Naive B cell (primary cell): ENCODE results near the gene YPEL2. TPM values are rescaled to one million over a fixed set of nuclear protein-coding genes. Genes with fewer than 3 reads are reported as not detected.
A peak's percentile ranks its signal among the peaks of the same experiment; 100 is the strongest.
"Not testable (repeated sequence)": the region's sequence is repeated elsewhere in the genome, so short reads cannot be mapped to it uniquely, and the experiment has no call there.

Experiments used
- ATAC-seq, 2 donors: fragments of 150-1000 bp; cut with Tn5 transposase; 2 replicates each; pipeline ENCODE4 v1.10.0; 2021; ENCODE audit warnings: low read depth in 2 of 2, mild to moderate bottlenecking in 2 of 2, moderate library complexity in 2 of 2
- DNase-seq: peaks from one replicate; pipeline ENCODE4 v3.0.0; 2022
- H3K27ac Mint-ChIP-seq, 6 donors: one replicate each; pipeline ENCODE4 v1.8.0; 2020 to 2022; ENCODE audit warnings: mild to moderate bottlenecking in 6 of 6, mixed read lengths in 6 of 6, moderate library complexity in 5 of 6, inconsistent platforms in 2 of 6
- H3K27me3 Mint-ChIP-seq, 3 donors: one replicate each; pipeline ENCODE4 v1.8.0; 2021 to 2022; ENCODE audit warnings: mixed read lengths in 3 of 3, mild to moderate bottlenecking in 1 of 3
- H3K36me3 Mint-ChIP-seq, 2 donors: one replicate each; pipeline ENCODE4 v1.8.0; 2020 to 2022; ENCODE audit warnings: mixed read lengths in 2 of 2, inconsistent platforms in 1 of 2, mild to moderate bottlenecking in 1 of 2
- H3K4me1 Mint-ChIP-seq, 3 donors: one replicate each; pipeline ENCODE4 v1.8.0; 2020 to 2022; ENCODE audit warnings: mixed read lengths in 3 of 3, inconsistent platforms in 1 of 3, mild to moderate bottlenecking in 1 of 3, moderate library complexity in 1 of 3
- H3K4me3 Mint-ChIP-seq, 8 donors: one replicate each; pipeline ENCODE4 v1.8.0; 2020 to 2022; ENCODE audit warnings: mild to moderate bottlenecking in 8 of 8, mixed read lengths in 8 of 8, moderate library complexity in 8 of 8, inconsistent platforms in 2 of 8
- H3K9me3 Mint-ChIP-seq, 7 donors: one replicate each; pipeline ENCODE4 v1.8.0; 2020 to 2022; ENCODE audit warnings: mixed read lengths in 7 of 7, mild to moderate bottlenecking in 5 of 7, inconsistent platforms in 2 of 7, moderate library complexity in 1 of 7
- polyA plus RNA-seq, 6 donors: library from polyadenylated mRNA; unstranded; fragments of 300-500 nt; fragmentation: Illumina TruSeq; gene quantifications; one replicate each; pipeline ENCODE4 v1.2.3, GENCODE V29; 2021; ENCODE audit warnings: low read depth in 6 of 6

Gene YPEL2
- polyA plus RNA-seq, 6 donors from 2014 or later: 18.8 to 42.5 (median 32.3) TPM

- H3K9me3 Mint-ChIP-seq: no peaks in the 10 kb centered on the region
- peak overlapping the region in 1 of 6 donors; percentile 85 for H3K27ac Mint-ChIP-seq
- ATAC-seq (no peak), DNase-seq (no peak)
- H3K4me1 Mint-ChIP-seq: peaks cover 0 to 4% (median 4%) of the 10 kb centered on the region in 3 donors
- peaks cover 17 to 23% of the 10 kb centered on the region in 2 donors for H3K36me3 Mint-ChIP-seq
- H3K4me3 Mint-ChIP-seq: no peak overlapping the region
- H3K27me3 Mint-ChIP-seq: no peaks in the 10 kb centered on the region
These were observed 69.8 kb downstream of the YPEL2 start for GRCh38 chr17:59401274-59401673.

- DNase-seq: no peak
- no peaks in the 10 kb centered on the region for H3K9me3 Mint-ChIP-seq
- peak overlapping the region in 1 of 6 donors; percentile 85 for H3K27ac Mint-ChIP-seq
These were observed 70.3 kb downstream of the YPEL2 start for GRCh38 chr17:59401725-59402124.

GRCh38 chr17:59402760-59403159 is 71.3 kb downstream of the YPEL2 start:
- H3K4me3 Mint-ChIP-seq: no peak overlapping the region
- H3K27me3 Mint-ChIP-seq: no peaks in the 10 kb centered on the region
- no peak for DNase-seq
- ATAC-seq: no peak
- no peaks in the 10 kb centered on the region for H3K9me3 Mint-ChIP-seq
- H3K4me1 Mint-ChIP-seq: peaks cover 0 to 10% (median 7%) of the 10 kb centered on the region in 3 donors
- H3K27ac Mint-ChIP-seq: no peak overlapping the region
- H3K36me3 Mint-ChIP-seq: peaks cover 7 to 15% of the 10 kb centered on the region in 2 donors

More at GRCh38 chr17:59401725-59402124, 70.3 kb downstream of the YPEL2 start:
- no peak overlapping the region for H3K4me3 Mint-ChIP-seq
- peaks cover 0 to 8% (median 5%) of the 10 kb centered on the region in 3 donors for H3K4me1 Mint-ChIP-seq
- peaks cover 14 to 23% of the 10 kb centered on the region in 2 donors for H3K36me3 Mint-ChIP-seq
- no peak for ATAC-seq
- H3K27me3 Mint-ChIP-seq: no peaks in the 10 kb centered on the region

GRCh38 chr17:59404471-59404870 is 73.0 kb downstream of the YPEL2 start:
- Mint-ChIP-seq H3K27me3 (no peaks in the 10 kb centered on the region), H3K4me3 (no peak overlapping the region), H3K9me3 (peaks cover 0 to 2% (median 0%) of the 10 kb centered on the region in 7 donors), H3K36me3 (peaks cover 5 to 7% of the 10 kb centered on the region in 2 donors), H3K4me1 (peaks cover 7 to 15% (median 12%) of the 10 kb centered on the region in 3 donors), H3K27ac (peak overlapping the region in 1 of 6 donors; percentile 54)
- ATAC-seq (no peak), DNase-seq (no peak)

GRCh38 chr17:59405944-59406705 is 74.7 kb downstream of the YPEL2 start:
- Mint-ChIP-seq H3K4me3 (peak overlapping the region in 1 of 8 donors; percentile 44), H3K4me1 (peaks cover 11 to 18% (median 12%) of the 10 kb centered on the region in 3 donors), H3K9me3 (peaks cover 0 to 14% (median 4%) of the 10 kb centered on the region in 7 donors), H3K27me3 (no peaks in the 10 kb centered on the region), H3K36me3 (peaks cover 11 to 14% of the 10 kb centered on the region in 2 donors), H3K27ac (peak overlapping the region in 2 of 6 donors; percentile 49 to 52)
- no peak for DNase-seq
- ATAC-seq: no peak

GRCh38 chr17:59406808-59407381 is 75.4 kb downstream of the YPEL2 start:
- Mint-ChIP-seq H3K9me3 (peaks cover 0 to 14% (median 4%) of the 10 kb centered on the region in 7 donors), H3K27ac (peak overlapping the region in 4 of 6 donors; percentile 38 to 72 (median 56)), H3K36me3 (peaks cover 11 to 14% of the 10 kb centered on the region in 2 donors), H3K4me1 (peaks cover 12 to 24% (median 13%) of the 10 kb centered on the region in 3 donors), H3K27me3 (no peaks in the 10 kb centered on the region), H3K4me3 (no peak overlapping the region)
- no peak for ATAC-seq
- DNase-seq: no peak

GRCh38 chr17:59409336-59410048 is 78.0 kb downstream of the YPEL2 start:
- H3K9me3 Mint-ChIP-seq: peaks cover 0 to 14% (median 4%) of the 10 kb centered on the region in 7 donors
- no peak overlapping the region for H3K4me3 Mint-ChIP-seq
- H3K27ac Mint-ChIP-seq: peak overlapping the region in 2 of 6 donors; percentile 9 to 38
- H3K36me3 Mint-ChIP-seq: peaks cover 6 to 7% of the 10 kb centered on the region in 2 donors
- no peaks in the 10 kb centered on the region for H3K27me3 Mint-ChIP-seq
- ATAC-seq: peak; percentile 23 to 27
- DNase-seq: peak; percentile 5
- H3K4me1 Mint-ChIP-seq: peaks cover 19 to 42% (median 25%) of the 10 kb centered on the region in 3 donors

GRCh38 chr17:59410049-59410437 is 78.6 kb downstream of the YPEL2 start:
- no peak for ATAC-seq
- DNase-seq: no peak
- Mint-ChIP-seq H3K9me3 (peaks cover 0 to 14% (median 4%) of the 10 kb centered on the region in 7 donors), H3K4me1 (peaks cover 19 to 42% (median 26%) of the 10 kb centered on the region in 3 donors), H3K27ac (no peak overlapping the region), H3K27me3 (no peaks in the 10 kb centered on the region), H3K36me3 (peaks cover 6 to 7% of the 10 kb centered on the region in 2 donors), H3K4me3 (no peak overlapping the region)

GRCh38 chr17:59412431-59412830 is 81.0 kb downstream of the YPEL2 start:
- ATAC-seq, H3K27me3 Mint-ChIP-seq, H3K36me3 Mint-ChIP-seq, H3K4me3 Mint-ChIP-seq, DNase-seq: not testable (repeated sequence)
- Mint-ChIP-seq H3K27ac (peak overlapping the region in 2 of 6 donors; percentile 73 to 74), H3K9me3 (peaks cover 0 to 14% (median 4%) of the 10 kb centered on the region in 7 donors), H3K4me1 (peaks cover 16 to 33% (median 30%) of the 10 kb centered on the region in 3 donors)

- DNase-seq (no peak), ATAC-seq (no peak)
- Mint-ChIP-seq H3K4me3 (peak overlapping the region in 2 of 8 donors; percentile 30 to 44), H3K9me3 (peaks cover 0 to 14% (median 4%) of the 10 kb centered on the region in 7 donors), H3K4me1 (peaks cover 16 to 33% (median 30%) of the 10 kb centered on the region in 3 donors), H3K36me3 (peaks cover 6 to 7% of the 10 kb centered on the region in 2 donors), H3K27me3 (no peaks in the 10 kb centered on the region), H3K27ac (peak overlapping the region in 2 of 6 donors; percentile 10 to 32)
These were observed 81.7 kb downstream of the YPEL2 start for GRCh38 chr17:59413014-59413766.

GRCh38 chr17:59415397-59415796 is 83.9 kb downstream of the YPEL2 start:
- Mint-ChIP-seq H3K36me3 (no peaks in the 10 kb centered on the region), H3K4me1 (peaks cover 11 to 25% (median 20%) of the 10 kb centered on the region in 3 donors), H3K27me3 (no peaks in the 10 kb centered on the region), H3K4me3 (no peak overlapping the region), H3K27ac (no peak overlapping the region), H3K9me3 (peaks cover 0 to 8% (median 0%) of the 10 kb centered on the region in 7 donors)
- no peak for DNase-seq
- no peak for ATAC-seq

- H3K27me3 Mint-ChIP-seq: no peaks in the 10 kb centered on the region
- H3K4me3 Mint-ChIP-seq: no peak overlapping the region
- peaks cover 11 to 25% (median 20%) of the 10 kb centered on the region in 3 donors for H3K4me1 Mint-ChIP-seq
- H3K27ac Mint-ChIP-seq: peak overlapping the region in 1 of 6 donors; percentile 16
- ATAC-seq (no peak), DNase-seq (no peak)
- peaks cover 0 to under 1% (median 0%) of the 10 kb centered on the region in 7 donors for H3K9me3 Mint-ChIP-seq
- no peaks in the 10 kb centered on the region for H3K36me3 Mint-ChIP-seq
These were observed 84.7 kb downstream of the YPEL2 start for GRCh38 chr17:59416184-59416583.
